ENCODE data around the gene ADGRG4. TPM values are rescaled to one million over a fixed set of nuclear protein-coding genes. Genes with fewer than 3 reads are reported as not detected.
"Not testable (repeated sequence)": the region's sequence is repeated elsewhere in the genome, so short reads cannot be mapped to it uniquely, and the experiment has no call there.

Gene ADGRG4
- total and polyA plus RNA-seq, 11 donors: 0.04 to 0.07 TPM; not detected in 9

- no peak overlapping the region for H3K27ac ChIP-seq
- ATAC-seq (no peak), DNase-seq (no peak)
- H3K36me3 ChIP-seq: no peaks in the 10 kb centered on the region
- 56 to 66% (median 58%) methylated on average over 2 of the region's 2 CpGs for WGBS, 4 donors
- H3K9me3 ChIP-seq: no peaks in the 10 kb centered on the region
- H3K4me3 ChIP-seq: no peak overlapping the region
- TF ChIP-seq POLR2A (IDR thresholded peaks at IDR 0.05) (no peak), CTCF (IDR thresholded peaks at IDR 0.05) (no peak)
- intact Hi-C loops (cut with DNase I): no loop called here
- H3K27me3 ChIP-seq: peaks cover 0 to 7% (median 0%) of the 10 kb centered on the region in 9 donors
- H3K4me1 ChIP-seq: no peaks in the 10 kb centered on the region
Measured at GRCh38 chrX:136423724-136424123, 123.0 kb downstream of the ADGRG4 start.

GRCh38 chrX:136425996-136426395 lies 125.2 kb downstream of the ADGRG4 start:
- Histone ChIP-seq H3K27me3 (peaks cover 0 to 16% (median 0%) of the 10 kb centered on the region in 9 donors), H3K27ac (no peak overlapping the region), H3K9me3 (no peaks in the 10 kb centered on the region), H3K4me1 (no peaks in the 10 kb centered on the region), H3K4me3 (no peak overlapping the region), H3K36me3 (no peaks in the 10 kb centered on the region)
- 13 to 45% (median 30%) methylated on average over 2 of the region's 2 CpGs for WGBS, 4 donors
- ATAC-seq (no peak), DNase-seq (no peak)
- intact Hi-C loops (cut with DNase I): no loop called here
- TF ChIP-seq POLR2A (IDR thresholded peaks at IDR 0.05) (no peak), CTCF (IDR thresholded peaks at IDR 0.05) (no peak)

DNA sequence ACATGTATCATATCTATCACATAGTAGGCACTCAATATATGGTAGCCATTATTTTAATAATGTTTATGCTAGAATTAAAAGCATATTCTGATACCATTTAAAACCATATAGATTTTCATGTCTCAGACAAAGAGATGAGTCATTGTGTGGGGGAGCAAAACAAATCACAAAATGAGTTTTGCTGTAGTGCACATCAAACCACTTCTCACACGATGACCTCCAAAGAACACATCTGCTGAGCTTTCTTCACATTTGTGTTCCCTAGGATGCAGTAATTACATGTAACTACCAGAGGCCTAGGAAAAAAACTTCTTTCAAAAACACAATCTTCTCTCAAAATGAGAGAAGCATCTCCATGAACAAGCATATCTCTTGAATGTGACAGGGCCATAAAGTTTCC lies 130.9 kb downstream of the ADGRG4 start:
- peaks cover 0 to 8% (median 0%) of the 10 kb centered on the region in 9 donors for H3K27me3 ChIP-seq
- H3K9me3 ChIP-seq: no peaks in the 10 kb centered on the region
- intact Hi-C loops (cut with DNase I): no loop called here
- H3K36me3 ChIP-seq: no peaks in the 10 kb centered on the region
- DNase-seq (no peak), ATAC-seq (no peak)
- H3K4me3 ChIP-seq: no peak overlapping the region
- no peak overlapping the region for H3K27ac ChIP-seq
- 44 to 83% (median 69%) methylated on average over 1 of the region's 1 CpG for WGBS, 4 donors
- H3K4me1 ChIP-seq: no peaks in the 10 kb centered on the region
- TF ChIP-seq POLR2A (IDR thresholded peaks at IDR 0.05): no peak

DNA sequence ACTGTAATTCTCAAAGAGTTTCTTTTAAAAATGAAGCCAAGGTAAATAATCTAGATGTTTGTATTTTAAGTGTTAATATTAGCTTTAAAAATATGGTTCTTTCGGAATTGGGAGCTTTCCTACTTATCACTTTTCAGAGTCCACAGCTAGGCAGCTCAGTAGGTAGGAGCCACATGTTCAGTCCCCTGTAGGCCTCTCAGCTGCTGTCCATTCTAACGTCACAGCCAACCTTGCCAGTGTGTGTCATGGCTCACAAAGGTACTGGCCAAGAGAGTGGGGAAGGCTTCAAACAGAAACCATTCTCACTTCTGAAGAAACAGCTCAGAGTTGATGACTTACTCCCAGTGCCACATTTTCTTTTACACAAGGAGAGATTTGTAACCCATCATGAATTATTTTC lies 137.0 kb downstream of the ADGRG4 start:
- DNase-seq (no peak), ATAC-seq (no peak)
- Histone ChIP-seq H3K36me3 (no peaks in the 10 kb centered on the region), H3K27me3 (peaks cover 0 to 5% (median 0%) of the 10 kb centered on the region in 9 donors), H3K4me1 (no peaks in the 10 kb centered on the region), H3K9me3 (no peaks in the 10 kb centered on the region), H3K4me3 (no peak overlapping the region), H3K27ac (no peak overlapping the region)
- intact Hi-C loops (cut with DNase I): no loop called here
- TF ChIP-seq POLR2A (IDR thresholded peaks at IDR 0.05) (no peak), CTCF (IDR thresholded peaks at IDR 0.05) (no peak)
- WGBS, 4 donors: 49 to 63% (median 55%) methylated on average over 2 of the region's 2 CpGs

- DNase-seq (no peak), ATAC-seq (no peak)
- TF ChIP-seq CTCF (IDR thresholded peaks at IDR 0.05) (no peak), POLR2A (IDR thresholded peaks at IDR 0.05) (no peak)
- whole genome bisulfite sequencing, 4 donors: 70 to 92% (median 84%) methylated on average over 3 of the region's 3 CpGs
- no peaks in the 10 kb centered on the region for H3K4me1 ChIP-seq
- H3K9me3 ChIP-seq: no peaks in the 10 kb centered on the region
- intact Hi-C loops (cut with DNase I): no loop called here
- H3K27me3 ChIP-seq: peaks cover 0 to 5% (median 0%) of the 10 kb centered on the region in 9 donors
- H3K36me3 ChIP-seq: no peaks in the 10 kb centered on the region
- H3K4me3 ChIP-seq: no peak overlapping the region
- H3K27ac ChIP-seq: no peak overlapping the region
Measured at GRCh38 chrX:136438192-136438591, 137.4 kb downstream of the ADGRG4 start.

DNA sequence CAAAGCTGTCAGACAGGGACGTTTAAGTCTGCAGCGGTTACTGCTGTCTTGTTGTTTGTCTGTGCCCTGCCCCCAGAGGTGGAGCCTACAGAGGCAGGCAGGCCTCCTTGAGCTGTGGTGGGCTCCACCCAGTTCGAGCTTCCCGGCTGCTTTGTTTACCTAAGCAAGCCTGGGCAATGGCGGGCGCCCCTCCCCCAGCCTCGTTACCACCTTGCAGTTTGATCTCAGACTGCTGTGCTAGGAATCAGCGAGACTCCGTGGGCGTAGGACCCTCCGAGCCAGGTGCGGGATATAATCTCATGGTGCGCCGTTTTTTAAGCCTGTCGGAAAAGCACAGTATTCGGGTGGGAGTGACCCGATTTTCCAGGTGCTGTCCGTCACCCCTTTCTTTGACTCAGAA lies 144.9 kb downstream of the ADGRG4 start:
- H3K27ac ChIP-seq; H3K4me3 ChIP-seq; H3K9me3 ChIP-seq; H3K27me3 ChIP-seq; DNase-seq; ATAC-seq; H3K36me3 ChIP-seq; H3K4me1 ChIP-seq; intact Hi-C loops (cut with DNase I): not testable (repeated sequence)
- WGBS, 4 donors: 88 to 94% (median 89%) methylated on average over 13 to 16 of the region's 18 CpGs

Data from heart left ventricle (tissue), 16 donors.